Thoracic aorta endothelial cell (primary cell): ENCODE data around the gene EXOSC2. TPM values are rescaled to one million over a fixed set of nuclear protein-coding genes. Genes with fewer than 3 reads are reported as not detected.

Experiments used
- small RNA-seq: library from RNA; depleted of rRNA; stranded (forward); fragments of <200 nt; gene quantifications from one replicate; pipeline ENCODE3, GENCODE V24; 2012
- total RNA-seq: library from RNA; depleted of rRNA; stranded (reverse); fragments of >200 nt; gene quantifications from 2 replicates; pipeline ENCODE4 v1.2.3, GENCODE V29; 2012

The EXOSC2 gene, protein sequence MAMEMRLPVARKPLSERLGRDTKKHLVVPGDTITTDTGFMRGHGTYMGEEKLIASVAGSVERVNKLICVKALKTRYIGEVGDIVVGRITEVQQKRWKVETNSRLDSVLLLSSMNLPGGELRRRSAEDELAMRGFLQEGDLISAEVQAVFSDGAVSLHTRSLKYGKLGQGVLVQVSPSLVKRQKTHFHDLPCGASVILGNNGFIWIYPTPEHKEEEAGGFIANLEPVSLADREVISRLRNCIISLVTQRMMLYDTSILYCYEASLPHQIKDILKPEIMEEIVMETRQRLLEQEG
- 49.1 and 54.1 TPM in 2 replicates for total RNA-seq

DNA sequence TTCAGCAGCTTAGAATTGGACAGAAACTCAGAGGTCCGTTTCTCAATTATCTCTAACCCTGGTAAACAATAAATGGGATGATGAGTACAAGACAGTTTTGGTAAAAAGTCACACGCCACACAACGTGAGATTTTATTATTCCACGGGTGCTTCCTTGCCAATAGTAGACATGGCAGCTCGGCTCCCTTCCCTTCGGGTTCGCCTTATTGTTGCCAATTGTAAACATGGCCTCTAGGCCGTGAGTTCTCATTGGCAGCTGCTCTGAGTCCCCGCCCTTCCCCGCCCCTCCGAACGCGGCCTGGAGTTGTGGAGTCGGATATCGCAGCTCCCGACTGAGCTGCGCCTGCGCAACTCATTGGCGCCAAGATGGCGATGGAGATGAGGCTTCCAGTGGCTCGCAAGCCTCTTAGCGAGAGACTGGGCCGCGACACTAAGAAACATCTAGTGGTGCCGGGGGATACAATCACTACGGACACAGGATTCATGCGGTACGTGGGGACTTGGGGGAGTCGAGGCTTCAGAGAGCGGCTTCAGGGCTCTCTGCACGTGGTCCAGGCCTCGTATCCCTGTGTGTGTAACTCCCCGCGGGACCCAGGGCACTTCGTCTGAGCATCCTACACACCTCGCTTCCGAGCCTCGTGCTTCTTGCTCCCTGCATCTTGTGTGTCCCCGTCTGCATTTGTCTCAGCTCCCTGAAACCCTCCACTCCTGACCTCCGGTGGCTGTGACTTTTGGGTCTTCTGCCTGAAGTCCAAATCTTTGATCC lies at the start of gene EXOSC2:
TSS of gene EXOSC2 (plus strand) at position 355 of the 766 bp plus-strand sequence. CDS start at position 367, 12 bp downstream.

DNA sequence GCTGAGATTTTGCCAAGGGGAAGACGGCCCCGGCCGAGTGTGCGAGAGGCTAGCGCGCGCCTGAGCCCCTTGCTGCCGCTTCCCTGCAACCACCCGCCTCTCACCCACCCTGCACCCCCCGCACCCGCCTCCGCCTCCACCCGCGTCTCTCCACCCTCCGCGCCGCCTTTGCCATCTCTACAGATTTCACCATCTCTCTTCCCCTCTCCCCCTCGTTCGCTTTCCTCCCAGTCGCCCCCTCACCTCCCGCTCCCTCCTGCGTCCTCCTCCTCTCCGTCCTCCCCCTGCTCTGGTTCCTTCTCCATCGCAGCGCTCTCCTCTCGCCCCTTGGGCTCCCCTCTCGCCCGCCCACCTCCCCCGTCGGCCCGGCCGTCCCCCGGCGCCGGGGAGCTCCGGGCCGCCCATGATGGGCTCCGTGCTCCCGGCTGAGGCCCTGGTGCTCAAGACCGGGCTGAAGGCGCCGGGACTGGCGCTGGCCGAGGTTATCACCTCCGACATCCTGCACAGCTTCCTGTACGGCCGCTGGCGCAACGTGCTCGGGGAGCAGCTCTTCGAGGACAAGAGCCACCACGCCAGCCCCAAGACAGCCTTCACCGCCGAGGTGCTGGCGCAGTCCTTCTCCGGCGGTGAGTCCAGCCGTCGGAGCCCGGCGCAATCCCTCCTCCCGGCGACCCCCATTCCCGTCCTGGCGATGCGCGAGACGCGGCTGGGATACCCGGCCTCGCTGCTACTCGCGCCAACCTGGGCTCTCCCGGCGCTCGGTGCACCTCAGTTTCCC lies 29.1 kb upstream of the EXOSC2 start, which contains the start of gene PRDM12:
TSS of gene PRDM12 (plus strand) at position 344 of the 778 bp plus-strand sequence. CDS start at position 404, 60 bp downstream.

Small RNA genes within 50 kb of the gene (small RNA-seq; reads per million reads assigned to genes)
- not detected for gene AL359092.1

Other genes starting within 250 kb of the EXOSC2 start
- gene ASS1, start 248.8 kb upstream of the EXOSC2 start, total RNA-seq, result 2.7 and 4.7 TPM in 2 replicates
- gene FUBP3, start 114.2 kb upstream of the EXOSC2 start, total RNA-seq, result 40.3 and 46.7 TPM in 2 replicates
- gene PRDM12, start 29.2 kb upstream of the EXOSC2 start, total RNA-seq, result 0.14 TPM in 1 of 2 replicates, not detected in the other
- 79.0 and 84.0 TPM in 2 replicates for gene ABL1, start 141.5 kb downstream of the EXOSC2 start, total RNA-seq
- gene QRFP, start 203.0 kb downstream of the EXOSC2 start, total RNA-seq, result not detected in 2 replicates
- not detected in 2 replicates for gene FIBCD1, start 245.5 kb downstream of the EXOSC2 start, total RNA-seq